AG09309 (cell line): ENCODE measurements around the gene SAMD11.
A peak's percentile ranks its signal among the peaks of the same experiment; 100 is the strongest.
"Not testable (repeated sequence)": the region's sequence is repeated elsewhere in the genome, so short reads cannot be mapped to it uniquely, and the experiment has no call there.

Experiments
- DNase-seq: peaks from one replicate; pipeline ENCODE4 v3.0.0-alpha.2; 2010; ENCODE audit warnings: low read depth
- H3K4me3 ChIP-seq: 2 replicates; pipeline ENCODE4 v1.5.1; 2011; ENCODE audit warnings: mild to moderate bottlenecking, low read depth, low read length, moderate library complexity; ENCODE audit not compliant: control insufficient read depth
- TF ChIP-seq, protein P1 (sequence below): IDR thresholded peaks from 2 replicates; pipeline ENCODE4 v1.5.1; 2011; ENCODE audit warnings: mild to moderate bottlenecking, low read depth, low read length, inconsistent platforms; ENCODE audit not compliant: insufficient read depth, control insufficient read depth; ENCODE audit errors: missing control alignments

Gene SAMD11

DNA sequence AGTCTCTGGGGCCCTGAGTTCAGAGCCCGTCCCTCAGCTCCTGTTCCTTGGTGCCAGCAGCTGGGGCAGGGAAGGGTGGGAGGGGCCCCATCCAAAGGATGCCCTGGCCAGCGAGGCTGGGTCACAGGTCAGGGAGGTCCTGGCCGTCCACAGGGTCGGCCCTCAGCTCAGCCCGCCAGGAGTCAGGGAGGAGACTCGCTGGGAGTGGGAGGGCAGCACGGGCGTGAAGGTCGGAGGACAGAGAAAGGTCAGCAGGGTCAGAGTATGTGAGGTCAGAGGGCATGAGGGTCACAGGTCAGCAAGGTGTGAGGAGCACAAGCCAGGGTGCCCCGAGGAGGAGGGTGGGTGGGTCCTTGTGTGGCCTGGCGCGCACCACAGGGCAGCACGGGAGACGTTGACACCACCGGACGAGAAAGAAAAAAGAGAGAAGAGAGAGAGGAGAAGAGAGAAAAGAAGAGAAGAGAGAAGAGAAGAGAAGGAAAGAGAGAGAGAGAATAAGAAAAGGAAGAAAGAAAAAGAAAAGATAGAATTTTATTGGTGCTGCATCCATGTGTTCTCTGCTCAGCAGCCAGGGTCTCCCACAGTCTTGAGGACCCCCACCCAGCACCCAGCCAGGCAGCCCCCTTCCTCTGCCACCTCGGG lies 51.1 kb downstream of the SAMD11 start:
- TF ChIP-seq, protein P1, sequence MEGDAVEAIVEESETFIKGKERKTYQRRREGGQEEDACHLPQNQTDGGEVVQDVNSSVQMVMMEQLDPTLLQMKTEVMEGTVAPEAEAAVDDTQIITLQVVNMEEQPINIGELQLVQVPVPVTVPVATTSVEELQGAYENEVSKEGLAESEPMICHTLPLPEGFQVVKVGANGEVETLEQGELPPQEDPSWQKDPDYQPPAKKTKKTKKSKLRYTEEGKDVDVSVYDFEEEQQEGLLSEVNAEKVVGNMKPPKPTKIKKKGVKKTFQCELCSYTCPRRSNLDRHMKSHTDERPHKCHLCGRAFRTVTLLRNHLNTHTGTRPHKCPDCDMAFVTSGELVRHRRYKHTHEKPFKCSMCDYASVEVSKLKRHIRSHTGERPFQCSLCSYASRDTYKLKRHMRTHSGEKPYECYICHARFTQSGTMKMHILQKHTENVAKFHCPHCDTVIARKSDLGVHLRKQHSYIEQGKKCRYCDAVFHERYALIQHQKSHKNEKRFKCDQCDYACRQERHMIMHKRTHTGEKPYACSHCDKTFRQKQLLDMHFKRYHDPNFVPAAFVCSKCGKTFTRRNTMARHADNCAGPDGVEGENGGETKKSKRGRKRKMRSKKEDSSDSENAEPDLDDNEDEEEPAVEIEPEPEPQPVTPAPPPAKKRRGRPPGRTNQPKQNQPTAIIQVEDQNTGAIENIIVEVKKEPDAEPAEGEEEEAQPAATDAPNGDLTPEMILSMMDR, result no peak
- DNase-seq, result no peak
- H3K4me3 ChIP-seq, result no peak overlapping the region

DNA sequence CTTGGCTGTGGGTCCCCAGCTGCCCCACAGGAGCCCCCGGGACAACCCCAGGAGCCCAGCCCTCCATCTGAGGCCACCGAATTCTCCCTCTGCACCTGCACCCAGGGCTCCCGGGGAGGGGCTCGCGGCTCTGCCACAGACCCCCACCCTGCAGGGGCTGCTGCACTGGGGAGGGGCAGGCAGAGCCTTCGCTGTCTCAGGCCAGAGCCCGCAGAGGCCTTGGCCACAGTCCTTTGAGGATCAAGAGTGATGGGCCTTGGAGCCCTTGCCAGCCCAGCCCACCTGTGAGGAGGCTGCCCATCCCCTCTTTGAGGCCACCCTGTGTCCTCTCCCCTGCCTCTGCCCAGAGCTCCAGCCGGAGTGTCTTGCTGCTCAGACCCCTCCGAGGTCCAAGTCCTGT lies 51.6 kb downstream of the SAMD11 start:
- DNase-seq, result no peak
- TF ChIP-seq, protein P1, result no peak
- H3K4me3 ChIP-seq, result no peak overlapping the region

DNA sequence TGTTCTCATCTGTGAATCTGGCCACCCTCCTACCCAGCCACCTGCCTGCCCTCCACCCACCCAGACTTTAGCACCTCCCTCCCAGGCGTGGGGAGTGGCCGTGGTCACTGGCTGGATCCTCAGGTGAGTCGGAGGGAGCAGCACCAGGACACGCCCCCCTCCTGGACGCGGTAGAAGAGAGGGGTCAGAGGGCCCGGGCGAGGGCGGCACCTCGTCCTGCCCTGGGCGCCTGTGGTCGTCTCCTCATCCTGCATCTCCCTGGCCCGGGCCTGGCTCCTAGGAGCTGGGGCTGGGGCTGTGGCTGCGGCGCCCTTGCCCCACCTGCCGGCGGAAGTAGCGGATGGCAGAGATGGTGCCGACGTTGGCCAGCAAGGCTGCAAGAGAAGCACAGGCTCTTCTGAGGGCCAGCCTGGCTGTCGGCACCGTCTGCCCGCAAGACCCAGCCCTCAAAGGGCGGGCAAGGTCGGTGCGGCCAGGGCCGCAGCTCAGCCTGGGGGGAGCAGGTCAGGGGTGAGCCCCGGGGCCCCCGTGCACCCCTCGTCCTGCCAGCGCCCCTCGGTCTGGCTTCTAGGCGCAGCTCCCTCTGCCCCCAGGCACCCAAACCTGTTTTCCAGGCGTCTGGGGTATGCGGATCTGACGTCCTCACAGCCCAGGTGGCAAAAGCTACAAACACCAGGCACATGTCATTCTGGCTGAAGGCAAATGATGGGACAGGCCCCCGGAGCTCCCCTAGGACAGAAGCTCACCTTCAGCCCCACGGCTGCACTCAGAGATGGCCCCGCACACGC lies 52.4 kb downstream of the SAMD11 start:
- no peak for DNase-seq

DNA sequence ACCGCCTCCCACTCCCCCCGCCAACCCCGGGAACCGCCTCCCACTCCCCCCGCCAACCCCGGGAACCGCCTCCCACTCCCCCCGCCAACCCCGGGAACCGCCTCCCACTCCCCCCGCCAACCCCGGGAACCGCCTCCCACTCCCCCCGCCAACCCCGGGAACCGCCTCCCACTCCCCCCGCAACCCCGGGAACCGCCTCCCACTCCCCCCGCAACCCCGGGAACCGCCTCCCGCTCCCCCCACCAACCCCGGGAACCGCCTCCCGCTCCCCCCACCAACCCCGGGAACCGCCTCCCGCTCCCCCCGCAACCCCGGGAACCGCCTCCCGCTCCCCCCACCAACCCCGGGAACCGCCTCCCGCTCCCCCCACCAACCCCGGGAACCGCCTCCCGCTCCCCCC lies 53.1 kb downstream of the SAMD11 start:
- not testable (repeated sequence) for H3K4me3 ChIP-seq, DNase-seq

More for the DNA sequence above, 52.4 kb downstream of the SAMD11 start:
- TF ChIP-seq, protein P1, result peak; percentile 70
- no peak overlapping the region for H3K4me3 ChIP-seq

DNA sequence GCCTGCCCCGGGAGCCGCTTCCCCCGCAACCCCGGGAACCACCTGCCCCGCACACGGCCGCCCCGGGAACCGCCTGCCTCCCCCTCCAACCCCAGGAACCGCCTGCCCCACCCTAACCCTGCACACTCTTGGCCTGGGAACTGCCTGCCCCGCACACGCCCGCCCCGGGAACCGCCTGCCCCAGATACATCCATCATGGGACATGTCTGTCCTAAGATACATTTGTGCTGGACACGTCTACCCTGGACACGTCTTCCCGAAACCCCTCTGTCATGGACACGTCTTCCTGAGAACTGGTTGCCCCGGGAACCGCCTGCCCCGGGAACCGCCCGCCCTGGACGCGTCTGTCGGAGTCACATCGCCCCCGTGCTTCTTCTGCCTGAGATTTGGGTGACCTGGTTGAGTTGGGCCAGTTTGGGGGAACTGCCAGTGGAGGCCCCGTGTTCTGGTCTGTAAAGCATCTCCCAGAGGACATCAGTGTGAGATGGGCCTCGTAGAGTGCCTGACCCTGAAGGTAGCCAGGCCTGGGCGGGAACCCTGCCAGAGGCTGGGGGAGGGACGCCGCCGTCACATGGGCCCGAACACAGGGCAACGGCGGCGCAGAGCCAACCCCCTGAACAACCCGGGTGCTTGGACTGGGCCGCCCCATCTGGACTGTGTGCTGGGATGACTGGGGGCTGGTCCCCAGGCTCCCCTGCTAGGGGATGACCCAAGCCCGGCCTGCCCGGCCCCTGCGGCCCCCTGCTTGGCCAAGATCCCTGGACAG lies 54.5 kb downstream of the SAMD11 start:
- DNase-seq, result no peak
- H3K4me3 ChIP-seq, result no peak overlapping the region
- TF ChIP-seq, protein P1, result no peak

DNA sequence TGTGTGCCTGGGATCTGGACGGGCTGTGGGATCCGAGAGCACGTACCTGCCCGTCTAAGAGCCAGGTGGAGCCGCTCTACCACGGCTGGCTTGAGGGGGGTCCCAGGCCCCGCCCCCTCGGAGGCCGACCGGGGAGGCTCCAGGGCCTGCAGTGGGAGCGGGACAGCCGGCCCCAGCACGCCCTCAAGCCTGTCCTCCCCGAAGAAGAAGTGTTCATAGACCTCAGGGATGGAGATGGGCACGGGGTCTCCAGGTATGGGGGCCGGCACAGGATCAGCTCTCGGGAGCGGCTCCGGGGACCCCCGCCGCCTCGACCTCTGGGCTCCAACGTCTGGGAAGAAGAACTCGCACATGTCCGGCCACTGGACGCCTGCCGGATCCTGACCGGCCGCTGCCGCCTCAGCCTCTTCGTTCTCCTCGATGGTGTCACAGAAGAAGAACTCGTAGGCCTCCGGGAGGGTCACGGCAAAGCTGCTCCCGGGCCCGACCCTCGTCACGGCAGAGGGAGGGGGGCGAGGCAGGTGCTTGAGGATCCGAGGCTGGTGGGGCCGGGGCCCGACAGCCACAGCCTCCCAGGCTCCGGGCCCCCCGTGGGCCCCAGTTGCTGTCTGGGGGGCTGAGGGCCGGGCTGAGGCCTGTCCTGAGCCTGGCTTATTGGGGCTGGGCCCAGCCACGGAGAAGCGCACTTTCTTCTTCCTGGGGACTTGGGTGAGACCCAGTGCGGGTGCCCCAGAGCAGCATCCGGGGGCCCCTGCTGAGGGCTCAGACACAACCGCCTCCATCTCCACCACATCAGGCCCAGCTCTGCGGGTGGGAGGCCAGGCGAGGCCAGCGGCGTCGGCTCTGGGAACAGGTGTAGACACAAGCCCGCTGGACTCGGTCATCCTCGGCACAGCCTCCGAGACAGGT lies 55.4 kb downstream of the SAMD11 start:
- TF ChIP-seq, protein P1, result no peak
- DNase-seq, result no peak
- no peak overlapping the region for H3K4me3 ChIP-seq
